GM18951 (cell line): ENCODE data around the gene ZMYM3.
"Not testable (repeated sequence)": the region's sequence is repeated elsewhere in the genome, so short reads cannot be mapped to it uniquely, and the experiment has no call there.

Experiments
- POLR2A ChIP-seq: IDR thresholded peaks from 4 replicates; pipeline ENCODE4 v1.6.1; 2011; ENCODE audit warnings: mild to moderate bottlenecking; ENCODE audit not compliant: insufficient read length, insufficient read depth; ENCODE audit errors: extremely low read depth
- in situ Hi-C: fragments of 300-500 bp; cut with MboI; formaldehyde crosslinking; loops from one replicate; pipeline ENCODE4 v1.12.0; 2022; ENCODE audit warnings: low sequenced_read_pairs, mixed read lengths, inconsistent platforms; ENCODE audit not compliant: unreplicated experiment

The ZMYM3 gene

DNA sequence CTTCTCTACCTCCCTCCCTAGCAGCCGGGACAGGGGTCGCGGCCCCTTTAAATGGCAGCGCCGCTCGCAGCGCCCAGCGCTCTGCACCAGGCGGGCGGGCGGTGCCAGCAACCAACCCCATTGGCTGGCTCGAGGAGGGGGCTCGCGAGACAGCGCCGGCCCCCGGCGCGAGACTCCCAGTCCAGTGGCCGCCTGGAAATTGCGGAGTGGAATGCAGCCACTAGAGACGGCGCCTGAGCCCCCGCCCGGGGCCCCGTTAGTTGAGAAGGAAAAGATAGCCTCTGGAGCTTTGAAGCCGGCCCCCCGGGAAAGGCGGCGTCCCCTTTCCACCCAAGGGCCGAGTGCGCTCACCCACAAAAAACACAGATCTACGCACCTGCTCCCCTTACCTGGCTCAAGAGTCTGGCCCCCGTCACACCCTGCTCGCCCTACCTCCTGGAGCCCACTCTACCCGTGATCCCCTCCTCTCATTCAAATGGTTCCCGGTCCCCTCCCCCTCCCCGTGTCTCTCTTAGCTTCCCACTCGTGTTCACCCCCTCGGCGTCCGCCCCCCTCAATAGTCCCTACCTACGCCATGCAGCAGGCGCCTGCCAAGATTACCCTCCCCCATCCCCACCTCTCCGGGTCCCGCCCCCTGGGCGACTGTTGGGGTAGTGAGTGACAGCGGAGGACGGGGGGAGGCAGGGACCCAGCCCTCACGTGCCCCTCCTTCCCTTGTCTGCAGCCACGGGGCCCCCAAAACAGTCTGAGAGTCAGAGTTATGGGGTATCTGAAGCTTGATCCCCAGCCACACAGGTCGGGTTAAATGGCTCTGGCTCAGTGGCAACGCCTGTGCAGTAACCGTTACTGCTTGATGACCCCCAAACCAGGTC lies at the start of gene ZMYM3:
TSS of gene ZMYM3 (minus strand) at position 49 of the 872 bp plus-strand sequence. CDS start 885 bp downstream, outside the sequence.
- peak; percentile 33 for TF ChIP-seq POLR2A
- in situ Hi-C loops, result no loop called here

DNA sequence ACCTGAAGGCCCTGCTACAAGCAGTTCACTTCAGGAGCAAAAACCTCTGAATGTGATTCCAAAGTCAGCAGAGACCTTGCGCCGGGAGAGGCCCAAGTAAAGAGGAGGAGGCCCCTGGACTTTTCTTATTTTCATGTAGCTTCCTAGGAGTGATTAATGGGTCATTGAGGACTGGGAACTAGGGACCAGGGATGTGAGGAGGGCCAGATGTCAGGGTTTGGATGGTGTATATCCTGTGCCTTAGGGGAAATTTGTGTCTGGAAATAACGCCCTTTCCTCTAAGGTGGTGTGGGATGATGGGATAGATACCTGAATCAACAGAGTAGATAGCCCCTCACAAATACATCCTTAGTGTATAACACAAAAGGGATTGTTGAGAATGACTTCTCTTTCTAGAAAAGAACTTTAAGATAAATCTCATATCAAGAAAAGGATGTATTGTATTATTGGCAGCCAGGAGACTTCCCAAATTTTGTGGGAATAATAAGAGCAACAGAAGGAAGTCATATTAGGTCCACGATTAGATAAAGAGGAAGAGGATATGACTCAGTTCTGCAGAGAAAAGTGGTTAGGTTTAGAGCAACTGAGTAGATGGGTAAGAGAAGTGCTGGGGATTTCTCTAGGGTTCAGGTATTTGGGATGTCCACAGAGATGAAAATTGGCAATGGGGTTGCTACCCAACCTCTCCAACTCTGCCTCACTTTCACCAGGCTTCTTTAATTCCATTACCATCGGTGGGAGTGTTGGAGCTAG lies 48.7 kb upstream of the ZMYM3 start:
- in situ Hi-C loops, result no loop called here
- no peak for TF ChIP-seq POLR2A

GRCh38 chrX:71301195-71301924 lies 47.4 kb upstream of the ZMYM3 start, which contains the start of gene ITGB1BP2:
ITGB1BP2 (plus strand) TSS chrX:71301750; CDS start chrX:71301807, 57 bp downstream.
- no peak for TF ChIP-seq POLR2A
- in situ Hi-C loops, result no loop called here

GRCh38 chrX:71300495-71300894 lies 46.6 kb upstream of the ZMYM3 start:
- in situ Hi-C loops, result not testable (repeated sequence)

DNA sequence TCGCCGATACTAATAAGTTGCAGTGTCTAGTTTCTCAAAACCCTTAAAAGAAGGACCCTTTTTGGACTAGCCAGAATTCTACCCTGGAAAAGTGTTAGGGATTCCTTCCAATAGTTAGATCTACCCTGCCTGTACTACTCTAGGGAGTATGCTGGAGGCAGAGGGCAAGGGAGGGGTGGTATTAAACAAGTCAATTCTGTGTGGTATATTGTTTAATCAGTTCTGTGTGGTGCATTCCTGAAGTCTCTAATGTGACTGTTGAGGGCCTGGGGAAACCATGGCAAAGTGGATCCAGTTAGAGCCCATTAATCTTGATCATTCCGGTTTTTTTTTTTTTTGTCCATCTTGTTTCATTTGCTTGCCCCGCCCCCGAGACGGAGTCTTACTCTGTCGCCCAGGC lies 46.1 kb upstream of the ZMYM3 start:
- in situ Hi-C loops, result not testable (repeated sequence)

DNA sequence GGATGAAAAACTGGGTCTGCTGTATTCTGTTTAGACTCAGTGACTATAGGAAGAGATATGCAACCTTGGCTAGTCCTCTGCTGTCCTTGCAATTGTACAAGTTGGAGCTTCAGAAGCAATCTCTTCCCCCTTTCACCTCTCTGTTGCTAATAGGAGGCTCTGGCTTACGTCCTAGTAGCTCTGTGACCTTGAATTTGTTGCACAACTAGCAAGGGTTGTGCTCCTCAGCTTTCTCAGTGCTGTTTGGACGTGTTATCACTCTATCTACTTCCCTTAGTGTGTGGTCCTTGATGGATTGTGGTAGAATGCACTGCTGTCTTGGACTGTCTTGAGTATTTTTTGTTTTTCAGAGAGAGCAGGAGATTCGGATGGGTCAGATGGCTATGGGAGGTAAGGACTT lies 44.2 kb upstream of the ZMYM3 start:
- in situ Hi-C loops, result no loop called here
- no peak for TF ChIP-seq POLR2A

GRCh38 chrX:71296806-71297205 lies 42.9 kb upstream of the ZMYM3 start:
- TF ChIP-seq POLR2A, result no peak
- in situ Hi-C loops, result no loop called here

- in situ Hi-C loops, result no loop called here
- TF ChIP-seq POLR2A, result no peak
These were observed 38.9 kb upstream of the ZMYM3 start for GRCh38 chrX:71292669-71293365.

DNA sequence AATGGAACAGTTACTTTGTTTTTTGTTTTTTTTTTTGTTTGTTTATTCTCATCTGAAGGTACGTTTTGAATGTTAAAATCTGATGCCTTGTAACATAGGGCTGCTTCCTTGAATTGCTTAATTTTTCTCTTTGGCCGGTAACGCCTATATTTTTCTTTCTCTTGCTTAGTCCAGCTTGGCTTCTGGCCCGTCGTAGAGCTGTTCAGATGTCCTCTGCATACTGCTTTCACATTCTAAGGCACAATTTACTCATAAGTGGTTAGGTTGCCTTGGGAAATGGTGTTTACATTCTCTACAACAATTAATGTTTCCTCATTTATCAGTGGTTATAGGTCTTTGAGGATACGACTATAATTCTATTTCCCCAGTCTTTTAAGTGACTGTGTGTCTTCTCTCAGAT lies 37.4 kb upstream of the ZMYM3 start:
- TF ChIP-seq POLR2A, result no peak
- in situ Hi-C loops, result no loop called here

- in situ Hi-C loops, result no loop called here
- TF ChIP-seq POLR2A, result no peak
These were observed 32.0 kb upstream of the ZMYM3 start for GRCh38 chrX:71285929-71286328.

DNA sequence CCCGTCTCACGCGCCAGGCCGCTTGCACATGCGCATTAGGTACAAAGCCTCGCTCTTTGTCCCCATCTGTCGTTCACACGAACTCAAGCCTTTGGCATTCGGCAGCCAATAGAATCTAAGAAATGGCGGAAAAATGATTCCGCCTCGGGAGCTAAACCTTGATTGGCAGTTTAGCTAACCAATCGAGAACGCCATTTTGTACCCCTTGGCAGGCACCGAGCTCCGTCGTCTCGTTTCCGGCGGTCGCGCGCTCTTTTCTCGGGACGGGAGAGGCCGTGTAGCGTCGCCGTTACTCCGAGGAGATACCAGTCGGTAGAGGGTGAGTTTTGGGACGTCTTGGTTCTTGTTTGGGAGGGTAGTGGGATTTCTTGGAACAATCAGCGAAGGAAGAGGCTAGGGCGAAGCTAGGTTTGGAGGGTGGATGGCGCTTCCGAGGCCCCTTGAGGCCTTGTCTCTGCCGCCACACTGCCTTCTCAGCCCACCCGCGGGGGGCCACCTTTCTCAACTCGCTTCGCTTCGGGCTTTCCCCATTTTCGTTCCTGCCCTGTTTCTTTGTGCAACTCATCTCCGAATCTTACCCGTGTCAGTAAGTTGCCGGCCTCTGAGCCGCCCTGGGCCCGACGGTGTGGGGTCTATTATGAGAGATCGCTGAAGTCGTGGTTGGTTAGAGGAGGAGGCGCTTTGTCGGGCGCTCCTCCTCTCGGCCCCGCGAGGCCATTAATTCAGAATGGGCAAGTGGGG lies 29.6 kb upstream of the ZMYM3 start, which contains the start of gene NONO:
TSS of gene NONO (plus strand) at position 233 of the 741 bp plus-strand sequence. CDS start 7,003 bp downstream, outside the sequence.
- TF ChIP-seq POLR2A, result peak; percentile 81
- in situ Hi-C loops, result no loop called here
